Measurements from ENCODE around the gene VSIG2.

Gene VSIG2

DNA sequence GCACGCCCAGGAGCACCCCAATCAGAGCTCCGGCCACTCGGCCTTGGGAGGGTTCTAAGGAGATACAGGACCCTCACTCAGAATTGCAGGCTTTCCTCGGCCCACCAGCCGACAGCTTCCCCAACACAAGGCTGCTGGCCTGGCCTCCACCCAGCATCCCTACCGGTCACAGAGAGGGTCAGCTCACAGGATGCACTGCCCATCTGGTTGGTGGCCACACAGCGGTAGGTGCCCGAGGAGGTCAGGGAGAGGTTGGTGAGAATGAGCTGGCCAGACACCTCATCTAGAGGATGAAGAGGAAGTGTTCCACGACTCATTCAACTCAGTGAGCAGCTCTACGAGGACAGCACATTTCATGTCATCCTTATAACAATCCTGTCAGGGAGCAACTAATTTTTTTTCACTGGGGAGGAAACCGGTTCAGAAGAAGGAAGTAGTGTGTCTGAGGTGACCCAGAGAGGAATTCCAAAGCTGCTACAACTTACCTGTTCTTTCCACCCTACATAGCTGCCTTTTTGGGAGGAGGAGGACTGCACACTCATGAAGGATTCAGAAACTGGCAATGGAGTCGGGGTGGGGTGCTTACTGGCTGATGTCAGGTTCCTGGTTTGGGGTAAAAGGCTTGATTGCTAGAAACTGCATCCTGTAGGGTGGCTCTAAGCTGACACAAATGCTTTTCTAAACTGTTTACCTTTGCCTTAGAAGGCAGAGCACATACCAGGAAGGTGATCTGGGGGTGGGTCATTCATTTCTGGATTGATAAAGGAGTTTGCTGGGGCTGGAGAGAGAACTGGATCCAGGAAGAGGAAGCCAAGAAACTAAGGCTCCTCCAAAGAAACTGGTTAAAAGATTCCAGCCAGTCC lies 3.3 kb downstream of the VSIG2 start:
- no peak overlapping the region for H3K4me3 ChIP-seq (ENCODE audit: low read depth in 1 of 2, low read length in 1 of 2)

DNA sequence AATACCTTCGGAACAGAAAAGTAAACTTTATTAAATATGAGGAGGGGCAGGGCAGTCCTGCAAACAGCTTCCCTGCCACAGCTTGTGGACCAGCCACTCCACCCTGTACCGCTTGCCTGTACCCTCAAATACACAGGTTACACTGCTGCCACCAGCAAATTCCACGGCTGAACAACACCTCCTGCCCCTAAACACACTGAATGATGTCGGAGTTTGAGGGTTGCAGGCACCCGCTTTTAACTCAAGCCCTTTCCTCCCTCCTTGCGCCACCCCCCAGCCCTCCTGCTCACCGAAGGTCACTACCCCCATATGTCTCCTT lies 4.0 kb downstream of the VSIG2 start:
- peaks cover 90% of the 10 kb centered on the region for H3K27me3 ChIP-seq
- H3K27ac ChIP-seq: no peak overlapping the region
- no peak overlapping the region for H3K4me3 ChIP-seq (ENCODE audit: low read depth in 1 of 2, low read length in 1 of 2)
- TF ChIP-seq, protein P1, sequence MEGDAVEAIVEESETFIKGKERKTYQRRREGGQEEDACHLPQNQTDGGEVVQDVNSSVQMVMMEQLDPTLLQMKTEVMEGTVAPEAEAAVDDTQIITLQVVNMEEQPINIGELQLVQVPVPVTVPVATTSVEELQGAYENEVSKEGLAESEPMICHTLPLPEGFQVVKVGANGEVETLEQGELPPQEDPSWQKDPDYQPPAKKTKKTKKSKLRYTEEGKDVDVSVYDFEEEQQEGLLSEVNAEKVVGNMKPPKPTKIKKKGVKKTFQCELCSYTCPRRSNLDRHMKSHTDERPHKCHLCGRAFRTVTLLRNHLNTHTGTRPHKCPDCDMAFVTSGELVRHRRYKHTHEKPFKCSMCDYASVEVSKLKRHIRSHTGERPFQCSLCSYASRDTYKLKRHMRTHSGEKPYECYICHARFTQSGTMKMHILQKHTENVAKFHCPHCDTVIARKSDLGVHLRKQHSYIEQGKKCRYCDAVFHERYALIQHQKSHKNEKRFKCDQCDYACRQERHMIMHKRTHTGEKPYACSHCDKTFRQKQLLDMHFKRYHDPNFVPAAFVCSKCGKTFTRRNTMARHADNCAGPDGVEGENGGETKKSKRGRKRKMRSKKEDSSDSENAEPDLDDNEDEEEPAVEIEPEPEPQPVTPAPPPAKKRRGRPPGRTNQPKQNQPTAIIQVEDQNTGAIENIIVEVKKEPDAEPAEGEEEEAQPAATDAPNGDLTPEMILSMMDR (IDR thresholded peaks at IDR 0.05): no peak
- H3K9me3 ChIP-seq: no peaks in the 10 kb centered on the region
- H3K36me3 ChIP-seq: no peaks in the 10 kb centered on the region
- H3K4me1 ChIP-seq (ENCODE audit: control insufficient read depth in 1 of 2, insufficient read depth in 1 of 2, low read depth in 1 of 2, low read length in 1 of 2): peaks cover 11 to 16% of the 10 kb centered on the region in 2 experiments

More for the DNA sequence above, 3.3 kb downstream of the VSIG2 start:
- Histone ChIP-seq H3K27me3 (peaks cover 86% of the 10 kb centered on the region), H3K4me1 (ENCODE audit: control insufficient read depth in 1 of 2, insufficient read depth in 1 of 2, low read depth in 1 of 2, low read length in 1 of 2) (peaks cover 11 to 16% of the 10 kb centered on the region in 2 experiments), H3K36me3 (no peaks in the 10 kb centered on the region), H3K9me3 (no peaks in the 10 kb centered on the region), H3K27ac (no peak overlapping the region)
- TF ChIP-seq, protein P1 (IDR thresholded peaks at IDR 0.05): no peak

DNA sequence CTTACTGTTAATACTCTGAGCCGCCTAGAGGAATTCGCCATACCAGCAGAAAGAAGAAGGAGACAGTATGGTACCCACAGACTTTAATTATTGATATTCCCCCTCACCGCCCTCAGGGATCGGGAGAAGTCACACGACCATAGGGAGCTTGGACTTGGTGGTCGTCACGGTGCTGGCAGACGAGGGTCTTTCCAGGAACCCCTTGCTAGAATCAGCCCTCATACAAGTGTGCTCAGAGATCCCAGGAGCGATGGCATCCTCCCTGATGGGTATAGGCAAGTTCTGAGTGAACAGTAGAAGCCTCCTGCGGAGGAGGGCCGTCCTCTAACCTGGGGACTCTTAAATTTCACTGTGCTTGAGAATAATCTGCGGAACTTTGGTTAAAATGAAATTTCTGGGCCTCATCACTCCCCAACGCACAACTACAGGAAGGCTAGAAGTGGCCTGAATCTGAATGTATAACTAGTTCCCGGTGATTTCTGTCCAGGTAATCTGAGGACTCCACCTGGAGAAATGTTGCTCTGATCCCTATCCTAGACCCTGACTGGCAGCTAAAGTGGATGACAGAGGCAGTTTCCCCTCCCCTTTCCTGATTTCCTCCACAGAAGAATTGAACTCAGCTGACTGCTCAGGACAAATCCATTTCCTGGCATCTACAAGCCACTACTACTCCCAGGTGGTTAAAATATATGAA lies 4.5 kb downstream of the VSIG2 start:
- H3K4me1 ChIP-seq (ENCODE audit: control insufficient read depth in 1 of 2, insufficient read depth in 1 of 2, low read depth in 1 of 2, low read length in 1 of 2): peaks cover 11 to 16% of the 10 kb centered on the region in 2 experiments
- H3K36me3 ChIP-seq: no peaks in the 10 kb centered on the region
- TF ChIP-seq, protein P1 (IDR thresholded peaks at IDR 0.05): no peak
- no peak overlapping the region for H3K27ac ChIP-seq
- H3K9me3 ChIP-seq: no peaks in the 10 kb centered on the region
- no peak overlapping the region for H3K4me3 ChIP-seq (ENCODE audit: low read depth in 1 of 2, low read length in 1 of 2)
- peaks cover 91% of the 10 kb centered on the region for H3K27me3 ChIP-seq

DNA sequence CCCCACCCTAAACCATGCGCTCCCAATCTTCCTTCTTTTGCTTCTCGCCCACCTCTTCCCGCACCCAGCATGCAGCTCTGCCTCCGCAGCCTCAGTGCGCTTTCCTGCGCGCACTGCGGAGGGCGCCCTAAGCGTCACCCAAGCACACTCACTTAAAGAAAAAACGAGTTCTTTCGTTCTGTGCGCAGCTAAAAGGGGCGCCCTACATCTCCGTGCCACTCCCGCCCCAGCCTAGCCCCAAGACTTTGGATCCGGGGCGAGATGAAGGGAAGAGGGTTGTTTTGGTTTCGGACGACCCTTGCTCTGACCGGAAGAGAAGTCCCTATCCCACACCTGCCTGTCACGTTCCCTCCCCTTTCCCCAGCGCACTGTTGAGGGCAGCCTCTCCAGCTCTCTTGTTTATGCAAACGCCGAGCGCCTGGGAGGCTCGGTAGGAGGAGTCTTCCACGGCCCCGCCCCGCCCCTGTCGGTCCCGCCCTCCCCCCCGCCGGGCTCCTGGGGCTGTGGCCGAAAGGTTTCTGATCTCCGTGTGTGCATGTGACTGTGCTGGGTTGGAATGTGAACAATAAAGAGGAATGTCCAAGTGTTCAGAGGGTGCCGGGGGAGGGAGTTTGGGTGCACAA lies 5.3 kb downstream of the VSIG2 start:
- peak overlapping the region; percentile 63 for H3K27ac ChIP-seq
- H3K4me1 ChIP-seq (ENCODE audit: control insufficient read depth in 1 of 2, insufficient read depth in 1 of 2, low read depth in 1 of 2, low read length in 1 of 2): peaks cover 11 to 16% of the 10 kb centered on the region in 2 experiments
- TF ChIP-seq, protein P1 (IDR thresholded peaks at IDR 0.05): no peak
- peaks cover 91% of the 10 kb centered on the region for H3K27me3 ChIP-seq
- no peaks in the 10 kb centered on the region for H3K9me3 ChIP-seq
- H3K4me3 ChIP-seq (ENCODE audit: low read depth in 1 of 2, low read length in 1 of 2): peak overlapping the region; percentile 68 to 78
- H3K36me3 ChIP-seq: no peaks in the 10 kb centered on the region

DNA sequence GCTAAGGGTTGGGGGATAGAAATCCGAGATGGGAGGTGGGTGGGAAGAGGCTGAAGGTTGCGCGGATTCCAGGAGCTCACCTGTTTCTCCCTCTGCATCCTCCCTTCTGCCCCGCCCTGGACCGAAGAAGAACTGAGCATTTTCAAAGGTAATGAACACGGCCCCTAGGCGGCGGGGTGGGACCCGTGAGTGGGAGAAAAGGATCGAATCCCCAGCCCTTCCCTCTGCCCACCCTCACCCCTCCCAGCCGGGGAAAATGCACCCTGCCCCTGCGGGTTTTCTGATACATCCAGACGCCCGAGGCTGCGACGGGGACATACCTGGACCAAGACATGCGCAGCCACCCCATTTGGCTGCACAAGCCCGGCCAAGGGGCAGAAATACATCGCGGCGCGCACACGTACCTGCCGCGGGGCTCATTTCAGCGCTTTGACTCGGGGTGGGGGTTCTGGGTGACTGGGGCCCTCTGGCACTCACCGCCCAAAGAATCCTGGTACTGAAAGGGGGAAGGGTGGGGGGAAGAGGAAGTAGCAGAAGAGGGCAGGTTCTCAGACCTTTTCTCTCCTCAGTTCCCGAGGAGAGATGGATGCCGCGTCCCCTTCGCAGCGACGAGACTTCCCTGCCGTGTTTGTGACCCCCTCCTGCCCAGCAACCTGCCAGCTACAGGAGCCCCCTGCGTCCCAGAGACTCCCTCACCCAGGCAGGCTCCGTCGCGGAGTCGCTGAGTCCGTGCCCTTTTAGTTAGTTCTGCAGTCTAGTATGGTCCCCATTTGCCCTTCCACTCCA lies 6.0 kb downstream of the VSIG2 start:
- H3K27ac ChIP-seq: peak overlapping the region; percentile 63

More for the DNA sequence above, 6.0 kb downstream of the VSIG2 start:
- Histone ChIP-seq H3K9me3 (no peaks in the 10 kb centered on the region), H3K27me3 (peaks cover 91% of the 10 kb centered on the region), H3K4me1 (ENCODE audit: control insufficient read depth in 1 of 2, insufficient read depth in 1 of 2, low read depth in 1 of 2, low read length in 1 of 2) (peaks cover 11 to 16% of the 10 kb centered on the region in 2 experiments), H3K36me3 (no peaks in the 10 kb centered on the region), H3K4me3 (ENCODE audit: low read depth in 1 of 2, low read length in 1 of 2) (peak overlapping the region; percentile 68 to 78)
- TF ChIP-seq, protein P1 (IDR thresholded peaks at IDR 0.05): no peak
